SK-N-SH treated with all-trans-retinoic acid at 6 μM for 48 hours (cell line): Measurements from ENCODE around the gene VAPA.
"Not testable (repeated sequence)": the region's sequence is repeated elsewhere in the genome, so short reads cannot be mapped to it uniquely, and the experiment has no call there.

ENCODE experiments used
- CSDC2 ChIP-seq: fragments of 250-450 bp; sonication (Bioruptor Pico); IDR thresholded peaks from 2 replicates; pipeline ENCODE4 v1.5.0; 2020; ENCODE audit warnings: mild to moderate bottlenecking, moderate library complexity
- ESRRG ChIP-seq: fragments of 250-450 bp; sonication (Bioruptor Pico); IDR thresholded peaks from 2 replicates; pipeline ENCODE4 v1.6.1; 2021; ENCODE audit warnings: mild to moderate bottlenecking
- ISL1 ChIP-seq: fragments of 250-450 bp; sonication (Bioruptor Pico); IDR thresholded peaks from 2 replicates; pipeline ENCODE4 v2.1.2; 2022; ENCODE audit warnings: mild to moderate bottlenecking, moderate library complexity
- ZNF565 ChIP-seq: fragments of 450-650 bp; formaldehyde crosslinking; conservative IDR thresholded peaks from 2 replicates; pipeline ENCODE4 v1.5.0; 2020; ENCODE audit warnings: low read depth, mild to moderate bottlenecking, moderate library complexity
- TF ChIP-seq, protein P1 (sequence below): fragments of 250-450 bp; sonication (Bioruptor Pico); IDR thresholded peaks from 2 replicates; pipeline ENCODE4 v1.8.0; 2020; ENCODE audit warnings: mild to moderate bottlenecking, moderate library complexity, borderline replicate concordance

DNA sequence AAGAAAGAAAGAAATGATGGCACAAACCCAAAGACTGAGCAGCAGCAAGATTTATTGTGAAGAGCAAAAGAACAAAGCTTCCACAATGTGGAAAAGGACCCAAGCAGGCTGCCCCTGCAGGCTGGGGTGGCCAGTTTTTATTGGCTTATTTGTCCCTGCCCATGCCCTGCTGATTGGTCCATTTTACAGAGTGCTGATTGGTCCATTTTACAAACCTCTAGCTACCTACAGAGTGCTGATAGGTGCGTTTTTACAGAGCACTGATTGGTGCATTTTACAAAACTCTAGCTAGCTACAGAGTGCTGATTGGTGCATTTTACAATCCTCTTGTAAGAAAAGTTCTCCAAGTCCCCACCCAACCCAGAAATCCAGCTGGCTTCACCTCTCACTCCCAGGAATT is 1.5 kb upstream of the VAPA start:
- not testable (repeated sequence) for TF ChIP-seq ESRRG (CRISPR knock-in tag); ISL1 (CRISPR knock-in tag); ZNF565; CSDC2 (CRISPR knock-in tag)
- TF ChIP-seq, protein P1, sequence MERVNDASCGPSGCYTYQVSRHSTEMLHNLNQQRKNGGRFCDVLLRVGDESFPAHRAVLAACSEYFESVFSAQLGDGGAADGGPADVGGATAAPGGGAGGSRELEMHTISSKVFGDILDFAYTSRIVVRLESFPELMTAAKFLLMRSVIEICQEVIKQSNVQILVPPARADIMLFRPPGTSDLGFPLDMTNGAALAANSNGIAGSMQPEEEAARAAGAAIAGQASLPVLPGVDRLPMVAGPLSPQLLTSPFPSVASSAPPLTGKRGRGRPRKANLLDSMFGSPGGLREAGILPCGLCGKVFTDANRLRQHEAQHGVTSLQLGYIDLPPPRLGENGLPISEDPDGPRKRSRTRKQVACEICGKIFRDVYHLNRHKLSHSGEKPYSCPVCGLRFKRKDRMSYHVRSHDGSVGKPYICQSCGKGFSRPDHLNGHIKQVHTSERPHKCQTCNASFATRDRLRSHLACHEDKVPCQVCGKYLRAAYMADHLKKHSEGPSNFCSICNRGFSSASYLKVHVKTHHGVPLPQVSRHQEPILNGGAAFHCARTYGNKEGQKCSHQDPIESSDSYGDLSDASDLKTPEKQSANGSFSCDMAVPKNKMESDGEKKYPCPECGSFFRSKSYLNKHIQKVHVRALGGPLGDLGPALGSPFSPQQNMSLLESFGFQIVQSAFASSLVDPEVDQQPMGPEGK, result not testable (repeated sequence)
